Measurements from ENCODE around the gene SH3RF3.

SH3RF3 gene

DNA sequence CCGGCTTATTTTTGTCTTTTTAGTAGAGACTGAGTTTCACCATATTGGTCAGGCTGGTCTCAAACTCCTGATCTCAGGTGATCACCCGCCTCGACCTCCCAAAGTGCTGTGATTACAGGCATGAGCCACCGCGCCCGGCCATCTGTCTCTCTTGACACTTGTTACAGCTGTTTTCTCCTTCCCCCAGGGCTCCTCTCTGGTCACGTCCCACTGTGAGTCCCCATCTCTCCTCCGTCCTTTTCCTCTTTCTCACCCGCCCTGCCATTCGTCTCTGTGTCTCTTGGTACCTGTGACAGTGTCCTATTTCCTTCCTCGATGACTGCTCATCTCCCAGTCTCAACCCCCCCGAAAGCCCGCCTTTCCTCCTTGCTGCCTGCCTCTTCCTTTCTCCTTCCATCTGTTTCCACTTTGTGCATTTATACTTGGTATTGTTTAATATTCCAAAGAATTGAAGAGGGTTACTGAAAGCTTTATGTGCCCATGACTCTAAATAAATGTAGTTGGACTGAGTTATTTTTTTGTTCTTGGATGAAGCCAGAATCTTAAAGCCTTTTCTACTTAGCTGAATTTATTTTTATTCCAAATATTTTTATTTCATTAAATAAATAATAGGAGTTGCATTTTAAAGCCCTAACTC is 241.5 kb downstream of the SH3RF3 start:
- no peak for DNase-seq

DNA sequence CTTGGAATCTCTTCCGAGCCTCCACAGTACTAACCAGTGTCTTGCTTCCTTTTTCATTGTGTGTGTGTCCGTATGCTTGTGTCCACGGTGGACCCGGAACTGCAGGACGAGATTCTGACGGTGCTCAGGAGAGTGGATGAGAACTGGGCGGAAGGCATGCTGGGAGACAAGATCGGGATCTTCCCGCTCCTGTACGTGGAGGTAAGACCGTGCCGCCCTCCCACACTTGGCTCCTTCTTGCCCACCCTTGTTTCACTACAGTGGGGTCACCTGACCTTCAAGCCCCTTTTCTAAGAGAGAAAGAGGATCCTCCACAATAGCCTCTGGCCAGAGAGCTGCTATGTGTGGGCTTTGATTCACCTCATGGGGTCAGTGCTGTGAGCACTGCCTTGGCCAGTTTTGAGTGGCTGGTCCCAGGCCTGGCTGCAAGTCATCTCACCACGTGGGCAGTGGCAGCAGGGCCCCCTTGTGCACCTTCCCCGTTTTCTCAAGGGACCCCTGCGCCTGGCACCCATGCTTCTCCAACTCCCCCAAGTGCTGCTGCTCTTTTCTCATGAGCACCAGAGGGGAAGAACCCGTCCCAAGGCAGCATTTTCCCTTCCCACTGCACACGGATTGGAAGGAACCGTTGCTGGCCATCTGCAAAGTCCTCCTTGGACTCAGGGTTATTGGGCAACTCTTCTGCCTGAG is 242.6 kb downstream of the SH3RF3 start:
- DNase-seq, result no peak

DNA sequence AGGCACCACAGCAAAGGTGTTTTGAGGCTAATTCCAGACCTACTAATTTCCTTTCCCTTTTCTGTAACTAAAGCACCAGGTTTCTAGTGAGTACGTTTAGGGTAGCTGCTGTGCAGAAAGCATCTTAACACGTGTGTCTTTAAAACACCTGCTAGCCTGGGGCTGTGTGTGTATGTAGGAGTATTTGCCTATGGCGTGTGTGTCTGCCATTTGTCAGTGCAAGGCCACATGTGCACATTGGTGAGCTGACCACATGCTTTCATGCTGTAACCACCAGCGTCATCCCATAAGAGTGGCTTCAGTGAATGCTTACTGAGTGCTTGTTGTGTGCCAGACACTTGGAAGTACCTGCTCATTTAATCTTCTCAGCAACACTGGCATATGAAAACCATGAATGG is 243.2 kb downstream of the SH3RF3 start:
- no peak for DNase-seq

DNA sequence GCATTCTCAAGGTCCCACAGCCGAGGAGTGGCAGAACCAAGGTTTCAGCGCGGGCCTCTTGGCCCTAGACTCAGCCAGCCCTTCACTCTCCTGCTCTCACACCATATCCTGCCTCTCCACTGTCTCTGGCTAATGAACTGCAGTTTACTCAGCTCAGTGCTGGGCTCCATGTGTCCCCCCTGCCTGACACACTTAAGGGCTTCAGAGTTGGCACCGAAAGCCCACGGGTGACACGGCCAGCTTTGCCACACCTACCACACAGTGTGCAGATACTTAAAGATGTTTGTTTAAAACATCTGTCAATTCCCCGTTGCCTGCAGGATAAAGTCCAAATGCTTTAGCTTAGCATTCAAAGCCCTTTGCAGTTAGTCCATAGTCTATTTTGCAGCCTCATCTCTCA is 243.6 kb downstream of the SH3RF3 start:
- DNase-seq, result no peak

DNA sequence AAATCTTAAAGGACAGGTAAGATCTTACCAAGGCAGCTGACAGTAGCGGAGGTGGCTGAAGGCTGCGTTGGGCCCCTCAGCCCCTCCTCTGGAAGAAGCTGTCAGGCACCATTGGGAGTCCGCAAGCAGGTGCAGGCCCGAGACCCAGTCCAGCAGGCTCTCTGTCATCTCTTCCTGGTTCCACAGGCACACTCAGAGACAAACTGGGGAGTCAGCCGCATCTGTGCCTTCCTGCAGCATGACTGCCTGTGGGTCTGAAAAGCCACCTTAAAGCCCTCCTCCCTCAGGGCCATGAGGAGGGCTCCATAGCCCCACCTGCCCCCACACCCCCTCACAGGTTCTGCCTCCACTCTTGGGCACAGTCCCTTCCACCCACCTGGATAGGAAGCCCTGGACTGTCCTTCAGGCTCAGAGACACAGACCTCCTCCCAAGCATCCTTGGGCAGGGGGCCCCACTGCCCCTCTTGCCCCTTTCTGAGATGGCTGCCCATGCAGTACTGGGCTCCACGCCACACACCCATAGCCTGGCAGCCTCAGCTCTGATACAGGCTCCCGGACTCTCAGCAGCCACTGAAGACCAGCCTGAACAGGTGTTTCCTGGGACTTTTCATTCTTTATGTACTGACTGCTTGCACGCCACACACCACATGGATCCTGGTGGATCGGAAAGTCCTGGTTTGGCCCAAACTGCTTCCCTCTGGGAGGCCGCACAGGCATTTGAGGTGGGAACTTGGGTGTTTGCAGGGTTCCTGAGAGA is 245.0 kb downstream of the SH3RF3 start:
- DNase-seq, result no peak

DNA sequence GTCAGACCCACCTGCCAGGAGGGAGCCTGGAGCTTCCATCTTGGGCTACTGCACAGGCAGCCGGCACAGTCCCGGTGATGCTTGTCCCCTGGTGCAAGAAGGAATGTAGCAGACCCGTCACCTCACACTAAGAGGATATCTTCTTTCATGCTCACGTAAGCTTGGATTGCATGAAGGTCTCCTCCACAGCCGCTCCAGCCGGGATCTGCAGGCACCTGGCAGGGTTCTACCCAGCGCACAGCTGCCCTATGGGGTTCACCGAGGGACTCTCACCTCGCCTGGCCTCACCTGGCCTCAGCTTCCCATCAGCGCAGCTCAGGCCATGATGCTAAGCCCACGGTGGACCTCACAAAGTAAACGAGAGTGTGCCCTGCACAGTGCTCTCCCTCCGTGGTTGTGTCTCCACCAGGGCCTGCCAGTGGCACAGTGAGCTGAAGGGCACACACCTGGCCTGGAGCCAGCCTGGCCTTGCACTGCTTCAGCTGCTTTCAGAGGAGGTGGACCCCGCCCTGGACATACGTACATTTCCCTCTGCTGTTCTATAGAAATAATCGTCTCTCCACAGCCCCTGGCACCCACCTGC is 245.6 kb downstream of the SH3RF3 start:
- no peak for DNase-seq

DNA sequence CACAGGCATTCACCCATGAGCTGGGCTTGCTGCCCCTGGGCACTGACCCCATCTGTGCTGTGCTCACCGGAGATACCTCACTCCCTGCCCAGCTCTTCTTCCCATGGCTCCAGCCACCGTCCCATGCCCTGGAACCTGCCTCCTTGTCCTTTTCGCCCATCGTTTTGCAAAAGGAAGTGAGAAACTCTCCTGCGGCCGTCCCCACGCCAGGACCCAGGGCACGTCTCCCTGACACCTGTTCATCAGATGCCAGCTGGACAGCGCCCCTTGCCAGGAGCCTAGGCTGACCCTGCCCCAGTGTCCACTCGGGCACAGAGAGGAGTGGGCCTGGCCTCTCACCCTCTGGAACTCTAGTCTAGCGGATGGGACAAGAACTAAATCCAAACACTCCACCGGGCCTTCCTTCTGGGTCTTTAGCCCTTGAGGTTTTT is 246.1 kb downstream of the SH3RF3 start:
- DNase-seq, result no peak

DNA sequence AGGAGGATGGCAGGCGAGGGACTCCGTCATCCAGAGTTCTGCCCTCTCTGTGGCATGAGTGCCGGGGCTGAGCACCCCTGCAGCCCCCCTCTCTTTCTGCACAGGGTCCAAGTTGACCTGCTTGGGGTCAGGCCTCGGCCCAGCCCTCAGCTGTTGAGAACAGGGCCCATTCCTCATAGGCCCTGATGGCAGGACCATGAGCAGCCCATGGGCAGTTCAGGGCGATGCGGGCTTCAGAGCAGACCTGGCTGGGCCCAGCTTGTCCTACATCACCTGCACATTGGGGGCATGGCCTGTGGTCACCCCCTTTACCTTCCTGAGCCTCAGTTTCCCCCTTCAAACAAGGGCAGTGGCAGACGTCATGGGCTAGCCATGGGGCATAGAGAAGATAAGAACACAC is 246.7 kb downstream of the SH3RF3 start:
- no peak for DNase-seq

DNA sequence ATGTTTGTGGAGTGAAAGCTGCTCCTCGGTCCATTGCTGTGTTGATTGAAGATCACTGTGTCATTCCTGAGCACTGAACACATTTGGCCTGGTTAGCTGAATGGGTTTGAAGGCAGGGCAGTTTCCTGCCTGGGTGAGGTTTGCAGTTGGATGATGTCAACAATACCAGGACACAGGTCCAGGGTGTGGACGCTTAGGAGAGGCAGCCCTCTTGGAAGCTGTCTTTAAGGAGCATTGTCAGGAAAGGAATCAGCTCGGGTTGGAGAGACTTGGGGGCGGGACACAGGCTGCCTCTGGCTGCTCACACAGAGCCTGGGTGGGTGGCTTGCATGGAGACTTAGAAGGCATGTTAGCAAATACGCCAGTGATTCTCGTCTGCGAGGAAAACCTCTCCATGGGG is 247.1 kb downstream of the SH3RF3 start:
- no peak for DNase-seq

DNA sequence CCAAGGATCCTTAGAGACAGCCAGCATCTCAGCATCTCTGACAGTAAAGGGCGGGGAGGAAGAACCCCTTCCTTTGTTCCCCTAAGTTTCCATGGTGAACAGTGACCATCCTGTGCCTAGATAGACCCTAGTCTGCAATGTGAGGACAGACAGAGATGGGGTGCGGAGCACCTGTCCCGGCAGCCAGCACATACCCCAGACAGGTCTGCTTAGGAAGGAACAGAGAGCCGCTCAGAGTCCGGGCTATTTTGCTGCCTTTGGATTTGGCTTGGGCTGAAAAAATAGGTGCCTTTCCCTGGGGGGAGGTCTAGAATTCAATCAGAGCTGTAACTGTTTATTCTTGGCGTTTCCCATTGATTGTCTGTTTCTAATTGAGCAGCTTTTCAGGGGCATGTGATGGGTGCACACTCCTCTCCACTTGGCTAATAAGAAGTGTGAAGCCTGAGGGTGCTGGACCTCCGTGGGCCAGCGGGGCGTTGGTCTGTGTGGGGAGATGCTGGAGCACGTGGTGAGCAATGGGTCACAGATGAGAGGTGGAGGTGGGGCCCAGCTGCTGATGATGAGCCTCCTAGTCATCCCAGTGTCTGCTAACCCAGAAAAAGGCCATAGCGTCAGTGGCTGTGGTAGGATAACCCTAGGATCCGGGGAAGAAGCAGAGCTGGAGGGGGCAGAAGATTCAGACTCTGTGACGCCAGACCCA is 247.9 kb downstream of the SH3RF3 start:
- no peak for DNase-seq

DNA sequence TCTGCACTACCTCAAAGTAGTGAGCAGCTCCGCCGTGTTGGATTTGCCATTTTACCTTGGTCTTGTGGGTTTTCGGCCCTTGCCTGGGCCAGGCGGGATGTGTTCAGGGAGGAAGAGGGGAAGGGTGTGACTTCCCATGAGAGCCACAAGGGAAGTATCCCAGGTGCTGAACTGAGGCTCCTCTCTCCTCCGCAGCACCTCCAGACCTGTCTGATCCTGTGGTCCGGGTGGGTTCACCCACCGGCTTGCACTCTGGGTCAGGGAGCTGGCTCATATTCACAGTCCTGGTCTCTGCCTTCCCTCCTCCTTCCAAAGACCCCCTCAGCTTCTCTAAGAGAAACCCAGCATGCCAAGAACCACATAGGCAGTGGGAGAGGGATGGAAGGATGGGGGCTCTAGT is 249.0 kb downstream of the SH3RF3 start:
- no peak for DNase-seq

DNA sequence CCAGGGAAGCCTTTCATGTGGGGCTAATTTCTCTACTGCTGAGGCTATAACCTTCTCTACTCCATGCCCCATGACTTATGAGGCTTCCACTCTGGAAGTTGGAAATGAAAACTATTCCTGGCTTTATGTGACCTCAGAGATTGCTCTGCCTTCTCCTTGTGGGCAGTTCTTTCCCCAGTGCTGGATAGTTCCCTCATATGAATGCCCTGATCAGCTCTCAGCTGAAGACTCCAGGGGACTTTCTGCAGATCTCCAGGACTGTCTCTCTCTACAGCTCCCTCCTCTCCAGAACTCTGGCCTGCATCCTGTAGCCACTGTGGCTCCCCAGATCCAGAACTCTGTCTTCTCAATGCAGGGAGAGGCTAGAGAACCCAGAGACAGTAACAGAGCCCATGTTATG is 249.7 kb downstream of the SH3RF3 start:
- no peak for DNase-seq

DNA sequence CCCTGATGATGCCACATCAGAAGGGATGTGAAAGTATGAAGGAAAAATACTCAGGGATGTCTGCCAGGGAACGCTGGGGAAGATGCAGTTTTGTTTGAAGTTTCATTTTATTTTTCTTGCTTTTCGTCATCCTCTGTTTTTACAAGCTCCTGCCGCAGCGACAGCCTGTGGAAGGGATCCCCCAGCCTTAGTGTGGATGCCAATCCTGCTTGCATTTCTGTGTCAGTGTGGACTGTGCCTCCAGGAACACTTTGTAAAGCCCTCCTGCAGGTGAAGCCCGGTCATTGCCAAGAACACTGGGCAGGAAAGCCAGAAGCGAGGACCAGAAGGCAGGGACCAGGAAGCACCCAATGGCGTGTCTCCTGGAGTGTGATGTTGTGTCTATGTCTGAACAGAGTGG is 250.5 kb downstream of the SH3RF3 start:
- DNase-seq, result no peak

DNA sequence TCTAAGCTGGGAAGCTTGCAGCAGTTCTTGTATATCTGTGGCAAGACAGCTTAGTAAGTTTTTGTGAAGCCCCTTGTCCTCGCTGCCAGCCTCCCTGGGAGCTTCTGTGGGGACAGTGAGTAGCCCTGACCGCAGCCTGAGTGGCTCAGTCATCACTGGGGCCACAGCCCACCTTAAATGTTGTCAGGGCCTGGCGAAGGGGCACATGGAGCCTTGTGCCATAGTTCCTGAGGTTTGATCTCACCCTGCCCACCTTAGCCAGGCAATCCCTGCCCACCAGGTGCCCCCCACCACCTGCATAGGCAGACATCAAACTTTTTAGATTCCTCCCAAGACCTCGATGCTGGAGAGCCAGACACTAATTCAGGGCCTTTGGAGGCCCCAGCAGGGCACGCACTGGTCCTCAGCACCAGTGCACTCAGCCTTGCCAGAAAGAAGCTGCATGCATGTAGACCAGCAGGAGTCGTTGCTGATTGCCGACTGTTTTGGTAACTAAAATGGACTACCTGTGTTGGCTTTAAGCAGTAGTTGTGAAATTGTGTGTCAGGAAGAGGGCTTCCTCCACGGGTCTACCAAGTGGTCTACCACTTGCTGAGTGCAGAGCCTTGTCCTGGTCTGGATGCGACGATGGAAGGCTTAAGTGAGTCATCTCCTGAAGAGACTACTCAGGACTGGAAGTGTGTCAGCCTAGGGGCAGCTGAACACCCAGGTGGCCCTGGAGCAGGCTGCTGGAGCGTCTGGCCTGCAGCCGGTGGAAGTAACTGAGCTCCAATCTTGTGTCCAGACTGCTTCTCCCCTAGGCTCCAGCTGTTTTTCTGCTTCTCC is 251.7 kb downstream of the SH3RF3 start:
- no peak for DNase-seq

DNA sequence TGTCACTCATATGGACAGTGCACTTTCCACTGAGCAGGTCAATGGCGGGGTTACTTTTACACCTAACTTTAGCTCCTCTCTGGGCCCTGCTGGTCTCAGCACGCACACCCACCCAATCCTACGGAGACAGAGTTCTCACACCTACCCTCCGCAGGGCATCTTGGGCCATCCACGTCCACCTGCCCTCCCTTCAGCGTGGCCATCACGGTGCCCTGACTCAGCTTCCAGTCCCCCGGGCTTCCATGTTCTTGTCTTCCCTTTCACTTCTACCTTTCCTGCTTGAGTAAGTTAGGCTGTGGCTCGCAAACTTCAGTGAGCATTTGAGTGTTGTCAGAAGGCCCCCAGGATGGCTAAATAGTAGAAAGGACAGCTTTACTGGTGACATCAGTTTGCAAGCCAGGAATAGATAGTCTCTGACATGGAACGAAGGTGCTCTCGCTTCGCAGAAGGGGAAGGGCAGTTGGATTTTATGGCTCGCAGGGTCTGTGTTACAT is 252.4 kb downstream of the SH3RF3 start:
- no peak for DNase-seq

DNA sequence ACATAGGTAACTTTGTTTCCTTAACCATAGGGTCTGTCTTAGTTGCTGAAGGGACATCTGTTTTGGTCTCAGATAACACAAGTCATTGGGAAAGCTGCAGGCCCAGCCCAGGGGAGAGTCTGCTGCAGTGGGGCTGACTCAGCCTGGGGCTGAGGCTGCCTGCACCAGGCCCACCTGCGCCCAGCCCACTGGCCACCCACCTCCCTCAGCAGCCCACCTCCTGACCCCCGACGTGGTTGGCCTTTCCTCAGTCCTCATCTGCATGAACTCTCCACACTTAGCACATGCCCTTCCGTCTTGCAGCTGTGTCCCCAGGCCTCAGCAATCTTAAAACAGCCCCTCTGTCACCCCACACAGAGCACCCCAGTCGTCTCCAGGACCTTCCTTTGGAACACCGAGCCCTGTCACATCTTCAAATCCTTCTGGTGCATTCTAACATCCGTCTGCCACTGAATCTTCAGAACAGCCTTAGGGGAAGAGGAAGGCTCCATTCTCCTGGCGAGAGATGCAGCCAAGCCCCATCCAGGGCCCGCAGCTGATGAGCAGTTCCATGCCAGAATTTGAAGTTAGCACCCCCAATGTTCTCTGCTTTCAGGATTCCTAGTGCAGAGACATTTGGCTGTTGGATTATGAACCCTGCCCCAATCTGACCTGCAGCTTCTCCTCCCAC is 253.4 kb downstream of the SH3RF3 start:
- no peak for DNase-seq

DNA sequence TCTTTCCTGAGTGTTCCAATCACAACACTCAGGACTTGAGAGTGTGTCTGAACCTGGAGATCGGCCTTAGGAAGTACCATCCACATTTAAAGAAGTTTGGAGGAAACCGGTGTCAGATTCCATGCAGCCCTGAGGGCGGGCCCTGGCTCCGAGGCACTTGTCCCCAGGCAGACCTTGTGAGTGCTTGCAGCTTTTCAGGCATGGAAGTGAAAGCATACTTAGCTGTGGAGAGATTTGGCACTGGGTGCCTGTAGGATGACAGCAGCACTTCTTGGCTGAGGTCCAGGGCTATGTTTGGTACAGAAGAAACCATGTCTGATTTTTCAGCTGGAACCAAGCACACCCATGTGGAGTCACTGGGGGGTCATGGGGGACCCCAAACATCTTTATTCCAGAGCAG is 253.9 kb downstream of the SH3RF3 start:
- no peak for DNase-seq

DNA sequence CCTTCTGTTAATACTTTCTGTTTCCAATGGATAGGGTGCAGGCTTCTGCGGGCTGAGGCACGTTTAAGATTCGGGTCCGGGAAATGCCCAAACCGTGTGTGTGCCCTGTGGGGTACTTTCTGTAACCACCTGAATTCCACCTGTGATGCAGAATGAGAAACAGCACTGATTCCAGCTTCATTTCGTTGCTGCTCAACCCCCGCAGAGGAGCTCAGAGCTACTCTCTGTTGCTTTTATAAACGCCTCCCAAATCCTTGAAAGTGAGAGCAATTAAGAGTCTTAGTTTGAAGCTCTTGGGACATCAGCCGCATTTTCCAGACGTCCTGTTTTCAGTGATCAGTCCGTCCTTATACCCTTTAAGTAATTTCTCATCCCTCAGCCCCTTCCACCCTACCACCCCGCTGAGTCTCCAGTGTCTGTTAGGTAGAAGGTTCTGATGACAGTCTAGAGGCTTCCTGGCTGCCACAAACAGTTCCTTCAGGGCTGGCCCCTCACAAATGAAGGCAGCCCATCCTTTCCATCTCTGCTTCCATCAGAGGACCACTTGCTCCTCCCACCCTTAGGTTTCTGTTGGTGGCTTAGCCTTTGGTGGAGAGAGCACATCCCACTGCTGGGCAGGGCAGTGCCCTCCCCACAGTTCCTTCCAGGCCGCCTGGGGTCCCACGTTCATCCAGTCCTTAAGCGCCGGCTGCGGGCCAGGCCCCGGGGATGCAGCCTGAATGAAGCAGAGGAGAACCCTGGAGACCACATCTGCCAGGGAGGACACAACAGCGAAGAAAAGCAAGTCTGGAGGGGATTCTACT is 254.7 kb downstream of the SH3RF3 start:
- no peak for DNase-seq

DNA sequence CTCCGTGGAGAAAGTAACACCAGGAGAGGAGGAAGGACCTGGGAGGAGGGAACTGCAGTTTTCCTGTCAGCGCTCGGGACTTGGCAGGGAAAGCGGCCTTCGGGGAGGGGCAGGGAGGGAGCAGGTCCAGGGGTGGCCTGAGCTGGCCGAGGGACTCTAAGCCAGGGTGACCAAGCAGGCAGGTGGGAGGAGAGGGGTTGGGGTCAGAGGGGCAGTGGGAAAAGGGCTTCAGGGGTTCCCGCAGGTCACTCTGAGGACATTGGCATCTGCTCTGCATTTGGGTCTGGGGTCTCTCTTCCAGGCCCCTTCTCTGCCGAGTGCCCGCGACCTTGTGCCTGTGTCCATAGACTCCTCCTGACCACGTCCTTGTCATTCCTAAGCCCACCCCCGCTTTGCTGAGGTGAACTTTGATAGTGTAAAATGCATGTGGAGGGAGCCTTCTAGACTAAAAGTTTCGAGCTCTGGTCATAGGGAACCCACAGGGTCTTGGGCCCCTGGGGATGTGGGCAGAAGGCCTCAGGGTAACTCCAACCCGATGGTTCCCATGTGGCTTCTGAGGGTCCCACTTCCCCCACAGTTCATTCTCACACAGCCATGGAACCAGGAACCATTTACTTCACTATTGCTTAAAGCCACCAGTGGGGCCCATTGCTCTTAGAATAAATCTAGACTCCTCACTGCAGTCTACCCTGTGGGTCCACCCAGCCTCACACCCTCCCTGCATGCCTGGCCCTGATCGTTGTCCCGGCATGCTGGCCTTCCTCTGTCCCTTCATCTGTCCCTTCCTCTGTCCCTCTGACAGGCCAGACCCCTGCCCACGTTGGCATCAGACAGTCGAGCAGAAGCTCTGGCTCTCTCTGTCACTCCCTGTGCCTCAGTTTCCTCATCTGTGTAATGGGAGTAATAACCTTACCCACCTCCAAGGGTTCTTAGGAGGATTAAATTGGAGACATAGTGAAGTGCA is 255.6 kb downstream of the SH3RF3 start:
- no peak for DNase-seq

Measured in CD4-positive, alpha-beta T cell treated with Interleukin-10 for 1 hour (primary cell).